Measurements from ENCODE around the gene LRSAM1.

LRSAM1 gene

DNA sequence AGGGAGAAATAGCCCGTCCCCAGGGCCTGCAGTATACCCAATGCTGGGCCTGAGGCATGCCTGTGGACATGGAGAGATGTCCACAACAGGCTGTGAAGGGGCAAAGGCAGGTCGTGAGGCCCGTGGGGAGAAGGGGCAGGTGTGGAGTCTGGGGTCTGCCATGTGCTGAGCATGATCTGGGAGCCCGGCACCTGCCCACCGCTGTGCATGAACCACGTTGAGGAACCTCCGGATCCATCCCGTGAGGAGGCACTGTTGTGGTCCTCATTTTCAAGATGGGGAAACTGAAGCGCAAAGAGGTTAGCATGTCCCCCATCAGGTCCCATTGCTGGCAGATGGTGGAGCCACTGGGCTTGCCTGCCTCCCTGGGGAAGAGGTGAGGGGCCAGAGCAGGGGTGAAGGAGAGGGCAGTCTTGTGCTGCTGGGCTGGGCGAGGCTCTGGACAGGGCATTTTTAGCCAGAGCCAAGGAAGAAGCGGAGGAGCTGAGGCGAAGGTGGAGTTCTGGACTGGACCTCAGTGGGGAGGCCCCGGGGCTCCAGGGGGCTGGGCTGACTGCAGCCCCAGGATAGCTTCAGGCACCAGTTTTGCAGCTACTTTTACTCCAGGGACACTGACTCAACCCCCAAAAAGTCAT is 46.5 kb downstream of the LRSAM1 start:
- TF ChIP-seq CREB1 (IDR thresholded peaks at IDR 0.05; ENCODE audit: low read depth) (no peak), TAF1 (IDR thresholded peaks at IDR 0.05; ENCODE audit: low read depth) (no peak)

DNA sequence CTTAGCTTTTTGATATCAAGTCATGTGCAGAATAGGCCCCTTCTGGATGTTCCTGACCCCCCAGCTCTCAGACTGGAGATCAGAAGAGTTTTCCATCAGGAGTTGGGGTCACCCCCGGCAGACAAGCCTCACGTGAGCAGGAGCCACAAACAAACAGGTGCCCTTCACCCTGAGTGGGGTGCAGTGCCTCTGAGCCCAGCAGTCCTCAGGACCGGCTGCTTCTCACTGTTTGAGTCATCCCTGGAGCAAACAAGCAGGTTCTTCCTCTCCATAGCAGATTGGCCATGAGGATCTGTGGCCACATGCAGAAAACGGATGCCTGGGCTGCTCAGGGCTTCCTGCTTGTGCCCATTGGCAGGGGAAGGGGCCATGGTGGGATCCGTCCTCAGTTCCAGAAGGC is 47.0 kb downstream of the LRSAM1 start:
- TF ChIP-seq, protein P1, sequence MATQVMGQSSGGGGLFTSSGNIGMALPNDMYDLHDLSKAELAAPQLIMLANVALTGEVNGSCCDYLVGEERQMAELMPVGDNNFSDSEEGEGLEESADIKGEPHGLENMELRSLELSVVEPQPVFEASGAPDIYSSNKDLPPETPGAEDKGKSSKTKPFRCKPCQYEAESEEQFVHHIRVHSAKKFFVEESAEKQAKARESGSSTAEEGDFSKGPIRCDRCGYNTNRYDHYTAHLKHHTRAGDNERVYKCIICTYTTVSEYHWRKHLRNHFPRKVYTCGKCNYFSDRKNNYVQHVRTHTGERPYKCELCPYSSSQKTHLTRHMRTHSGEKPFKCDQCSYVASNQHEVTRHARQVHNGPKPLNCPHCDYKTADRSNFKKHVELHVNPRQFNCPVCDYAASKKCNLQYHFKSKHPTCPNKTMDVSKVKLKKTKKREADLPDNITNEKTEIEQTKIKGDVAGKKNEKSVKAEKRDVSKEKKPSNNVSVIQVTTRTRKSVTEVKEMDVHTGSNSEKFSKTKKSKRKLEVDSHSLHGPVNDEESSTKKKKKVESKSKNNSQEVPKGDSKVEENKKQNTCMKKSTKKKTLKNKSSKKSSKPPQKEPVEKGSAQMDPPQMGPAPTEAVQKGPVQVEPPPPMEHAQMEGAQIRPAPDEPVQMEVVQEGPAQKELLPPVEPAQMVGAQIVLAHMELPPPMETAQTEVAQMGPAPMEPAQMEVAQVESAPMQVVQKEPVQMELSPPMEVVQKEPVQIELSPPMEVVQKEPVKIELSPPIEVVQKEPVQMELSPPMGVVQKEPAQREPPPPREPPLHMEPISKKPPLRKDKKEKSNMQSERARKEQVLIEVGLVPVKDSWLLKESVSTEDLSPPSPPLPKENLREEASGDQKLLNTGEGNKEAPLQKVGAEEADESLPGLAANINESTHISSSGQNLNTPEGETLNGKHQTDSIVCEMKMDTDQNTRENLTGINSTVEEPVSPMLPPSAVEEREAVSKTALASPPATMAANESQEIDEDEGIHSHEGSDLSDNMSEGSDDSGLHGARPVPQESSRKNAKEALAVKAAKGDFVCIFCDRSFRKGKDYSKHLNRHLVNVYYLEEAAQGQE (IDR thresholded peaks at IDR 0.05; ENCODE audit: low read depth): no peak
- no peak for TF ChIP-seq NFIC (IDR thresholded peaks at IDR 0.05)
- no peak for TF ChIP-seq FOXM1 (IDR thresholded peaks at IDR 0.05; ENCODE audit: borderline replicate concordance, low read depth)
- no peak for TF ChIP-seq CREB1 (IDR thresholded peaks at IDR 0.05; ENCODE audit: low read depth)
- no peak for TF ChIP-seq TEAD4 (IDR thresholded peaks at IDR 0.05)
- TF ChIP-seq MAX (IDR thresholded peaks at IDR 0.05): no peak

GRCh38 chr9:127500399-127500798 is 49.1 kb downstream of the LRSAM1 start:
- TF ChIP-seq EP300 (IDR thresholded peaks at IDR 0.05; ENCODE audit: borderline replicate concordance) (no peak), CEBPB (IDR thresholded peaks at IDR 0.05) (no peak), NFIC (IDR thresholded peaks at IDR 0.05) (no peak), FOXM1 (IDR thresholded peaks at IDR 0.05; ENCODE audit: borderline replicate concordance, low read depth) (no peak), CREB1 (IDR thresholded peaks at IDR 0.05; ENCODE audit: low read depth) (no peak), EGR1 (IDR thresholded peaks at IDR 0.05) (no peak), ZBTB7A (IDR thresholded peaks at IDR 0.05; ENCODE audit: low read depth) (no peak), TCF12 (IDR thresholded peaks at IDR 0.05; ENCODE audit: low read depth) (no peak), RAD21 (IDR thresholded peaks at IDR 0.05; ENCODE audit: low read depth) (no peak), TAF1 (IDR thresholded peaks at IDR 0.05; ENCODE audit: low read depth) (no peak), TEAD4 (IDR thresholded peaks at IDR 0.05) (no peak), MAX (IDR thresholded peaks at IDR 0.05) (no peak), YY1 (IDR thresholded peaks at IDR 0.05; ENCODE audit: low read depth) (no peak)
- TF ChIP-seq, protein P2, sequence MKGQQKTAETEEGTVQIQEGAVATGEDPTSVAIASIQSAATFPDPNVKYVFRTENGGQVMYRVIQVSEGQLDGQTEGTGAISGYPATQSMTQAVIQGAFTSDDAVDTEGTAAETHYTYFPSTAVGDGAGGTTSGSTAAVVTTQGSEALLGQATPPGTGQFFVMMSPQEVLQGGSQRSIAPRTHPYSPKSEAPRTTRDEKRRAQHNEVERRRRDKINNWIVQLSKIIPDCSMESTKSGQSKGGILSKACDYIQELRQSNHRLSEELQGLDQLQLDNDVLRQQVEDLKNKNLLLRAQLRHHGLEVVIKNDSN (IDR thresholded peaks at IDR 0.05): no peak
- TF ChIP-seq, protein P1 (IDR thresholded peaks at IDR 0.05; ENCODE audit: low read depth): no peak

GRCh38 chr9:127500862-127501261 is 49.6 kb downstream of the LRSAM1 start:
- TF ChIP-seq, protein P2 (IDR thresholded peaks at IDR 0.05): no peak
- no peak for TF ChIP-seq EP300 (IDR thresholded peaks at IDR 0.05; ENCODE audit: borderline replicate concordance)
- TF ChIP-seq TCF12 (IDR thresholded peaks at IDR 0.05; ENCODE audit: low read depth): no peak
- TF ChIP-seq NFIC (IDR thresholded peaks at IDR 0.05): no peak
- TF ChIP-seq EGR1 (IDR thresholded peaks at IDR 0.05): no peak
- TF ChIP-seq CEBPB (IDR thresholded peaks at IDR 0.05): no peak
- TF ChIP-seq, protein P1 (IDR thresholded peaks at IDR 0.05; ENCODE audit: low read depth): no peak
- no peak for TF ChIP-seq TAF1 (IDR thresholded peaks at IDR 0.05; ENCODE audit: low read depth)
- no peak for TF ChIP-seq CREB1 (IDR thresholded peaks at IDR 0.05; ENCODE audit: low read depth)
- TF ChIP-seq TEAD4 (IDR thresholded peaks at IDR 0.05): no peak
- TF ChIP-seq ZBTB7A (IDR thresholded peaks at IDR 0.05; ENCODE audit: low read depth): no peak
- no peak for TF ChIP-seq YY1 (IDR thresholded peaks at IDR 0.05; ENCODE audit: low read depth)
- no peak for TF ChIP-seq MAX (IDR thresholded peaks at IDR 0.05)
- TF ChIP-seq RAD21 (IDR thresholded peaks at IDR 0.05; ENCODE audit: low read depth): no peak
- no peak for TF ChIP-seq FOXM1 (IDR thresholded peaks at IDR 0.05; ENCODE audit: borderline replicate concordance, low read depth)
